ENCODE results near the gene ARHGAP35. TPM values are rescaled to one million over a fixed set of nuclear protein-coding genes. Genes with fewer than 3 reads are reported as not detected.
"Not testable (repeated sequence)": the region's sequence is repeated elsewhere in the genome, so short reads cannot be mapped to it uniquely, and the experiment has no call there.

The ARHGAP35 gene
- total RNA-seq (10 to 100 TPM; 47.9 to 85.0 TPM), polyA plus RNA-seq (ENCODE audit: insufficient read length in 2 of 2) (100 to 1,000 TPM; 101 to 121 TPM)
- long read RNA-seq, donor 1, full-length matches to known transcripts: 23 of 45 reads
- long read RNA-seq, donor 1, partial matches to known transcripts: 16 of 45 reads
- long read RNA-seq, donor 1, other reads (novel, unspliced or antisense): 6 of 45 reads
- long read RNA-seq, donor 2, full-length matches to known transcripts: 16 of 16 reads
- long read RNA-seq, donor 2, partial matches to known transcripts: 0 of 16 reads
- long read RNA-seq, donor 2, other reads (novel, unspliced or antisense): 0 of 16 reads
- long read RNA-seq, donor 3, full-length matches to known transcripts: 27 of 34 reads
- long read RNA-seq, donor 3, partial matches to known transcripts: 7 of 34 reads
- long read RNA-seq, donor 3, other reads (novel, unspliced or antisense): 0 of 34 reads
- long read RNA-seq, donor 4, full-length matches to known transcripts: 7 of 7 reads
- long read RNA-seq, donor 4, partial matches to known transcripts: 0 of 7 reads
- long read RNA-seq, donor 4, other reads (novel, unspliced or antisense): 0 of 7 reads

DNA sequence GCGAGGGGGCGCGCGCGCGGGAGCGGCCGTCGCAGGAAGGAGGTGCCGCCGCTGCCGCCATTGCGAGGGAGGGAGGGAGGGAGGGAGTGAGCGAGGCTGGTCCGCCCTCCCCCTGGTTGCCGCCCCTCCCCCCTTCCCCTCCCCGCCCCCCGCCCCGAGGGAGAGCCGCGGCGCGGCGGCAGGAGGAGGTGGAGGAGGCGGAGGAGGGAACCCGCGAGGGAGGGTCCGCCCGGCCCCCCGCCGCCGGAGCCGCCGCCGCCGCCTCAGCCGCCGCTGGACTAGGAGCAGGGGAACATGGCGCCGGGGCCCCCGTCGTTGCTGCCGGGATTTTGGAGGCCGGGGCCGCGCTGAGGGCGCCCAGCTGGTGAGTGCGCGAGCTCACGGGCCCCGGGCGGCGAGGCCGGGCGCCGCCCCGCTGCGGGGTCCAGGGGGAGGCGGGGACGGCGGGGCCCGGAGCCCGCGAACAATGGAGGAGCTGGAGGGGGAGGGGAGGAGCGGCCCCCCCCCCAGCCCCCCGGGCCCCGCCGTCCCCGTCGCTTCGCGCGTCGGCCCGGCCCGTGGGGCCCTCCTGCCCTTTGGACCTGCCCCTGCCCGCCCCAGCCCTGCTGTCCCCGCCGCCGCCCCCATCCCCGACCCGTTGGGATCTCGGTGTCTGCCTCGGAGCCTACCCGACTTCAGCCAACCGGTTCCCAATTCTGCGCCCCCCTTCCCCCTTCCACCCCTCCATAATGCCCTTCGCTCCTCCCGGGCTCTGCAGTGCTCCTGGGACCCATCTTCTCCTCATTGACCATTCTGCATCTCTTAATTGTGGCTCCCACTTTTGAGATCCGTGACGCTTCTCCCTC, at the start of gene ARHGAP35:
TSS of gene ARHGAP35 (plus strand) at position 152 of the 845 bp plus-strand sequence. CDS start 57,679 bp downstream, outside the sequence.
- Histone ChIP-seq H3K4me1 (ENCODE audit: control insufficient read depth, insufficient read depth, low read length) (peaks cover 44% of the 10 kb centered on the region), H3K36me3 (ENCODE audit: control insufficient read depth, insufficient read depth, low read length) (no peaks in the 10 kb centered on the region), H3K27me3 (ENCODE audit: control insufficient read depth, insufficient read depth, low read length) (no peaks in the 10 kb centered on the region), H3K4me3 (ENCODE audit: low read depth, low read length) (peak within 1 kb of the TSS; percentile 80), H3K27ac (ENCODE audit: low read depth, low read length) (peak within 1 kb of the TSS; percentile 98), H3K9me3 (ENCODE audit: control insufficient read depth, insufficient read depth, low read length) (no peaks in the 10 kb centered on the region)
- DNase-seq (ENCODE audit: low read depth in 4 of 6, low spot score in 6 of 6): peak in 1 of 6 donors; percentile 45
- under 1% methylated on average over 71 of the region's 91 CpGs for WGBS (ENCODE audit: insufficient coverage)

DNA sequence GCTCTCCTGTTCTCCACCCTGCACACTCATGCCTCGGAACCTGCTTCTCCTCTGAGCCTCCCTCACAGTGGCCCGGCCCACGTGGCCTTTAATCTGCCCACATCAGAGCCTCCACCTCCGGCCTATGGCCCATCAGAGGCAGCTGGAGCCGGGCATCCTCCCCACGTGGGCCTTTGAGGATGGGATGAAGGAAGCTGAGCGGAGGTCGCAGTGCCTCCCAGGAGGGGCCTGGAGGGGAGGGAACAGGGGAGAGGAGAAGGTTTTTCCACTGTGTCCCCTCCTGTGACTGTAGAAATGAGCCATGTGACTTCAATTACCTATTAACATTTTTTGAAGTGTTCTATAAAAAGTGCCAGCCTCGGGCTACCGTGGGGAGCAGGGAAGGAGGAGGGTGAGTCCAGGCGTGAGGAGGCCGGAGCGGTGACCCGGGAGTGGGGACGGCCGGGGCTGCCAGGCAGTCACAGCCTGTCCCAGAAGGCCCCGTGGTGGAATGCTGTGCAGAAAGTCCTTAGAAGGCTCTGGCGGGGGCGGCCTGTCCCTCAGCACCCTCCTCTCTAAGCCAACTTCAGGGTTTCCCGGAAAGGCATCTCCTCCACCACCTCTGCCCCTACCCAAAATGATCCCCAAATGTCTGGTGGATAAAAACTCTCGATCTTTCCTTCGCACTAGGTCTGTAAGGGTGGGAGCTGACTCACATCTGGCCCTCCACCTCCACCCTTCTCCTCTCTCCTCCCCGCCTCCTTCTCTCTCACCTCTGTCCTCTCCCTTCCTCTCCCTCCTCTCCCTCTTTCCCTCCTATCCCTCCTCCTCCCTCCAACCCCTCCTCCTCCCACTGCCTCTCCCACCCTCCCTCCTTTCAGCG, 47.6 kb upstream of the ARHGAP35 start:
- Histone ChIP-seq H3K27ac (ENCODE audit: low read depth, low read length) (peak overlapping the region; percentile 33), H3K9me3 (ENCODE audit: control insufficient read depth, insufficient read depth, low read length) (no peaks in the 10 kb centered on the region), H3K4me3 (ENCODE audit: low read depth, low read length) (no peak overlapping the region), H3K27me3 (ENCODE audit: control insufficient read depth, insufficient read depth, low read length) (no peaks in the 10 kb centered on the region), H3K36me3 (ENCODE audit: control insufficient read depth, insufficient read depth, low read length) (no peaks in the 10 kb centered on the region), H3K4me1 (ENCODE audit: control insufficient read depth, insufficient read depth, low read length) (peaks cover 8% of the 10 kb centered on the region)
- no peak for DNase-seq (ENCODE audit: low read depth in 4 of 6, low spot score in 6 of 6)
- WGBS (ENCODE audit: insufficient coverage): 41% methylated on average over 17 of the region's 24 CpGs

DNA sequence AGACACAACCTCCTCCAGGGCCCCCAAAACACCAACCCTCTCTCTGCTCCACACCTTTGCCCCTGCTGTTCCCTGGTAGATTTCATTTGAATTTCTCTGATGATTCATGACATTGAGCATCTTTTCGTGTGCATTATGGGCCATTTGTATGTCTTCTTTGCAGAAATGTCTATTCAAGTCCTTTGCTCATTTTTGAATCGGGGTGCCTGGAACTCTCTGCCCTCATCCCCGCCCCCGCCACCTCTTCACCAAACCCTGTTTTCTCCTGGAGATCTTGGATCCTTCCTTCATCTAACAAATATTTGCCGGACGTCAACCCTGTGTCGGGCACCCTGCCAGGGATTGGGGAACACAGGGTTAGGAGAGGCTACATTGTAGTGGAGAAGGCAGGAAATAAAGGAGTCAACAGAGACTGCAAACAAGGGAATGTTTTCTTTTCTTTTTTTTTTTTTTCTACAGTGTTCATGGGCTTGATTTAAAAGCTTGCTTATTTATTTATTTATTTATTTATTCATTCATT, 46.9 kb upstream of the ARHGAP35 start:
- 67% methylated on average over 1 of the region's 7 CpGs for WGBS (ENCODE audit: insufficient coverage)
- Histone ChIP-seq H3K9me3 (ENCODE audit: control insufficient read depth, insufficient read depth, low read length) (no peaks in the 10 kb centered on the region), H3K36me3 (ENCODE audit: control insufficient read depth, insufficient read depth, low read length) (no peaks in the 10 kb centered on the region), H3K27me3 (ENCODE audit: control insufficient read depth, insufficient read depth, low read length) (no peaks in the 10 kb centered on the region), H3K4me1 (ENCODE audit: control insufficient read depth, insufficient read depth, low read length) (peaks cover 8% of the 10 kb centered on the region), H3K27ac (ENCODE audit: low read depth, low read length) (no peak overlapping the region), H3K4me3 (ENCODE audit: low read depth, low read length) (no peak overlapping the region)
- peak in 1 of 6 donors; percentile 64 for DNase-seq (ENCODE audit: low read depth in 4 of 6, low spot score in 6 of 6)

DNA sequence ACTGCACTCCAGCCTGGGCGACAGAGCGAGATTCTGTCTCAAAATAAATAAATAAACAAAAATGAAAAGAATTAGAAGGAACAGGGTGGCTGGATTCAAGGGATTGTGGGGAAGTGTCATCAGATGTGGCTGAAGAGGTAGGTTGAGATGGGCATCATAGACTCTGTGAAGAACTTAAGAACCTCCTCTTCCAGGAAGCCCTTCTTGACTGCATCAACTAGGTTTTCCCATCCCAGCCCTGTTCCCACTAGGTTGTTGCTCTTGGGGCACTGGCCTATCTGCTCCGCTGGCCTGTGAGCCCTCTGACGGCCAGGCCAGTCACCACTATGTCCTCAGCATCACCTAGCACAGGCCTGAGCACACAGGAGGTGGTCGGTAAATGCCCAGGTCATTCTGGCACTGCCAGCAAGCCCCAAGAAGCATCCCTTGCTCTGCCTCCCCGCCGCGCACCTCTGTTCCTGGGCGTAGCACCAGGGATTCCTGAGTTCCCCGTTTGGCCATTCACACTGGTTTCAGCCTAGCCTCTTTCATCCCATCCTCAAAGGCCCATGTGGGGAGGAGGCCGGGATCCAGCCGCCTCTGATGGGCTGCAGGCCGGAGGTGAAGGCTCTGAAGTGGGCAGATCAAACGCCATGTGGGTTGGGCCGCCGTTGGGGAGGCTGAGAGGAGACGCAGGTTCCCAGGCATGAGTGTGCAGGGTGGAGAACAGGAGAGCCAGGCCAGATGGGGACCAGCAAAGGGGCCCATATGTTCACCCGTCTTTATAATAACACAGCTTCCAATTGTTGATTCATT, 44.8 kb upstream of the ARHGAP35 start:
- H3K9me3 ChIP-seq (ENCODE audit: control insufficient read depth, insufficient read depth, low read length): no peaks in the 10 kb centered on the region
- DNase-seq (ENCODE audit: low read depth in 4 of 6, low spot score in 6 of 6): no peak
- 86% methylated on average over 6 of the region's 18 CpGs for WGBS (ENCODE audit: insufficient coverage)

DNA sequence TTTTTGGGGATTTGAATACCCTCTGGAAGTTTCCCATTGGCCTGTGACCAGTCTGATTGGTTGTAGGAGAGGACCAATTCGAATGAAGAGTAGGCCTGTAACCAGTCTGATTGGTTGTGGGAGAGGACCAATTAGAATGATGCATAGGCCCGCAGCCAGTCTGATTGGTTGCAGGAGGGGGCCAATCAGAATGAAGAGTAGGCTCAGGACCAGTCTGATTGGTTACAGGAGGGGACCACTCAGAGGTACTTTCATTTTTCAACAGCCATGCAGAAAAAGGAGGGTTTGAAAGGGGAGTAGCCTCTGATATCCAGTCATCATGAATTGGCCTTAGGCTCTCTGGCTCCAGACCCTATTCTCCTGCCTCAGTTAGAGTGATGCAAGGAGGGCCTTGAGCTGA, 42.0 kb upstream of the ARHGAP35 start:
- 92% methylated on average over 2 of the region's 2 CpGs for WGBS (ENCODE audit: insufficient coverage)
- Histone ChIP-seq H3K4me1 (ENCODE audit: control insufficient read depth, insufficient read depth, low read length) (peaks cover 2% of the 10 kb centered on the region), H3K9me3 (ENCODE audit: control insufficient read depth, insufficient read depth, low read length) (no peaks in the 10 kb centered on the region), H3K27ac (ENCODE audit: low read depth, low read length) (no peak overlapping the region), H3K36me3 (ENCODE audit: control insufficient read depth, insufficient read depth, low read length) (no peaks in the 10 kb centered on the region), H3K4me3 (ENCODE audit: low read depth, low read length) (no peak overlapping the region), H3K27me3 (ENCODE audit: control insufficient read depth, insufficient read depth, low read length) (no peaks in the 10 kb centered on the region)
- no peak for DNase-seq (ENCODE audit: low read depth in 4 of 6, low spot score in 6 of 6)

More for the DNA sequence above, 44.8 kb upstream of the ARHGAP35 start:
- no peaks in the 10 kb centered on the region for H3K27me3 ChIP-seq (ENCODE audit: control insufficient read depth, insufficient read depth, low read length)
- no peak overlapping the region for H3K27ac ChIP-seq (ENCODE audit: low read depth, low read length)
- peaks cover 8% of the 10 kb centered on the region for H3K4me1 ChIP-seq (ENCODE audit: control insufficient read depth, insufficient read depth, low read length)
- no peak overlapping the region for H3K4me3 ChIP-seq (ENCODE audit: low read depth, low read length)
- no peaks in the 10 kb centered on the region for H3K36me3 ChIP-seq (ENCODE audit: control insufficient read depth, insufficient read depth, low read length)

GRCh38 chr19:46821512-46822409, 39.0 kb upstream of the ARHGAP35 start:
- WGBS (ENCODE audit: insufficient coverage): 81% methylated on average over 16 of the region's 18 CpGs
- Histone ChIP-seq H3K4me1 (ENCODE audit: control insufficient read depth, insufficient read depth, low read length) (peaks cover 2% of the 10 kb centered on the region), H3K9me3 (ENCODE audit: control insufficient read depth, insufficient read depth, low read length) (no peaks in the 10 kb centered on the region), H3K27ac (ENCODE audit: low read depth, low read length) (no peak overlapping the region), H3K4me3 (ENCODE audit: low read depth, low read length) (no peak overlapping the region), H3K27me3 (ENCODE audit: control insufficient read depth, insufficient read depth, low read length) (no peaks in the 10 kb centered on the region), H3K36me3 (ENCODE audit: control insufficient read depth, insufficient read depth, low read length) (no peaks in the 10 kb centered on the region)
- DNase-seq (ENCODE audit: low read depth in 4 of 6, low spot score in 6 of 6): no peak

DNA sequence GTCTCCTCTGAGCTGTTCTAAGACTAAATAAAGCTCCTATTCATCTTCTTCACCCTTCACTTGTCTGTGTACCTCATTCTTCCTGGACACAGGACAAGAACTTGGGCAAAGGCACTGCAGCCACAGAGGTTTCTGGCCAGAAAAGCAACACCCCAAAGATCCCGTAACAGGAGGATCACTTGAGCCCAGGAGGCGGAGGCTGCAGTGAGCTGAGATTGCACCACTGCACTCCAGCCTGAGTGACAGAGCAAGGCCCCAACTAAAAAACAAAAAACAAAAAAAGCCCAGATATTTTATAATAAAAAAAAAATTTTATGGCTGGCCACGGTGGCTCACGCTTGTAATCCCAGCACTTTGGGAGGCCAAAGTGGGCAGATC, 38.4 kb upstream of the ARHGAP35 start:
- H3K27ac ChIP-seq (ENCODE audit: low read depth, low read length); H3K36me3 ChIP-seq (ENCODE audit: control insufficient read depth, insufficient read depth, low read length); H3K9me3 ChIP-seq (ENCODE audit: control insufficient read depth, insufficient read depth, low read length); DNase-seq (ENCODE audit: low read depth in 4 of 6, low spot score in 6 of 6); H3K4me3 ChIP-seq (ENCODE audit: low read depth, low read length); H3K4me1 ChIP-seq (ENCODE audit: control insufficient read depth, insufficient read depth, low read length); H3K27me3 ChIP-seq (ENCODE audit: control insufficient read depth, insufficient read depth, low read length): not testable (repeated sequence)
- whole genome bisulfite sequencing (ENCODE audit: insufficient coverage): 100% methylated on average over 2 of the region's 4 CpGs

DNA sequence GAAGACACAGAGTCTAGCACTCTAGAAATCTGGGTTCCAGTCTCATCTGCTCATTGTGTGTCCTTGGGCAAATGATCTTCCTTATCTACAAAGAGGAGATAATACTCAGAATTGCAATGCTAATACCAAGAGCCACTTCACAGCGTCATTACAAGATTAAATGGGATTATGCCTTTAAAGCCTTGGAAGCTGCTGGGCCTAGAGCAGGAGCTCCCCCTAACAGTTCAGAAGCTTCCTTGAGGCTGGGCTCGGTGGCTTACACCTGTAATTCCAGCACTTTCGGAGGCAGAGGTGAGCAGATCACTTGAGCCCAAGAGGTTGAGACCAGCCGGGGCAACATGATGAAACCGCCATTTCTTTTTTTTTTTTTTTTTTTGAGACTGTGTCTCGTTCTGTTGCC, 37.7 kb upstream of the ARHGAP35 start:
- H3K4me1 ChIP-seq (ENCODE audit: control insufficient read depth, insufficient read depth, low read length): peaks cover 2% of the 10 kb centered on the region
- H3K4me3 ChIP-seq (ENCODE audit: low read depth, low read length): no peak overlapping the region
- H3K9me3 ChIP-seq (ENCODE audit: control insufficient read depth, insufficient read depth, low read length): no peaks in the 10 kb centered on the region
- no peaks in the 10 kb centered on the region for H3K27me3 ChIP-seq (ENCODE audit: control insufficient read depth, insufficient read depth, low read length)
- no peak overlapping the region for H3K27ac ChIP-seq (ENCODE audit: low read depth, low read length)
- DNase-seq (ENCODE audit: low read depth in 4 of 6, low spot score in 6 of 6): no peak
- 75% methylated on average over 2 of the region's 6 CpGs for WGBS (ENCODE audit: insufficient coverage)
- H3K36me3 ChIP-seq (ENCODE audit: control insufficient read depth, insufficient read depth, low read length): no peaks in the 10 kb centered on the region
